ENCODE results near the gene CD163L1. TPM values are rescaled to one million over a fixed set of nuclear protein-coding genes. Genes with fewer than 3 reads are reported as not detected.
A peak's percentile ranks its signal among the peaks of the same experiment; 100 is the strongest.

The CD163L1 gene
- total and polyA plus RNA-seq, 9 of the 15 experiments (the other 6 are each of a cell fraction or from before 2014, with no cell fraction given): 0.54 to 9.2 (median 2.0) TPM

- no peaks in the 10 kb centered on the region for H3K79me2 ChIP-seq (ENCODE audit: control insufficient read depth, insufficient read depth, low read length)
- WGBS (ENCODE audit: insufficient coverage, low coverage, missing lambda C conversion rate): 6% methylated on average over 1 of the region's 1 CpG
- FAIRE-seq (no peak), DNase-seq (ENCODE audit: extremely low read depth in 1 of 4, low spot score in 3 of 4) (no peak), ATAC-seq (no peak)
- no peaks in the 10 kb centered on the region for H3K4me1 ChIP-seq (replicated peaks in 1 of 2; ENCODE audit: control insufficient read depth in 2 of 2, insufficient read depth in 2 of 2, low read length in 2 of 2)
- BruUV-seq (replicated peaks): no TSS peak
- H3K36me3 ChIP-seq (ENCODE audit: control insufficient read depth, insufficient read depth, low read length): no peaks in the 10 kb centered on the region
- no peaks in the 10 kb centered on the region for H3K27me3 ChIP-seq (ENCODE audit: control insufficient read depth in 2 of 2, insufficient read depth in 2 of 2, low read length in 2 of 2)
- H2AFZ ChIP-seq (ENCODE audit: low read depth, low read length): no peak overlapping the region
- no peak overlapping the region for H3K4me3 ChIP-seq
- POLR2A ChIA-PET: no interaction called here
- no peaks in the 10 kb centered on the region for H4K20me1 ChIP-seq (replicated peaks; ENCODE audit: control insufficient read depth, insufficient read depth, low read length)
- CTCF ChIA-PET (ENCODE audit: low intra/inter-chr PET ratio): interaction anchor here (1.3 kb wide), 1 partner anchor 167 kb away, joined by 6 read pairs; no protein-coding TSS in a partner anchor
- in situ Hi-C loops (cut with MboI) (no loop called here), intact Hi-C loops (cut with micrococcal nuclease) (loop anchor here (5.0 kb wide), 1 partner anchor 170 kb away; no protein-coding TSS in a partner anchor)
- no peaks in the 10 kb centered on the region for H3K9me1 ChIP-seq (ENCODE audit: control insufficient read depth, insufficient read depth, low read length)
- H3K9ac ChIP-seq (ENCODE audit: insufficient read depth in 1 of 2, low read depth in 2 of 2, low read length in 2 of 2): no peak overlapping the region
- H3K27ac ChIP-seq (ENCODE audit: extremely low read depth, low read depth, low read length): no peak overlapping the region
- no peaks in the 10 kb centered on the region for H3K9me3 ChIP-seq (replicated peaks; ENCODE audit: control insufficient read depth, insufficient read depth, low read depth, low read length)
- H3K4me2 ChIP-seq (ENCODE audit: insufficient read depth, low read length): no peak overlapping the region
- TF ChIP-seq ZNF766 (CRISPR knock-in tag; conservative IDR thresholded peaks at IDR 0.05) (no peak), SP1 (CRISPR knock-in tag; IDR thresholded peaks at IDR 0.05) (no peak), SMAD4 (CRISPR knock-in tag; conservative IDR thresholded peaks at IDR 0.05) (no peak), ZNF395 (CRISPR knock-in tag; IDR thresholded peaks at IDR 0.05) (no peak), ESRRB (CRISPR knock-in tag; IDR thresholded peaks at IDR 0.05; ENCODE audit: borderline replicate concordance) (no peak), RAD21 (CRISPR knock-in tag; conservative IDR thresholded peaks at IDR 0.05 in 1 of 2, IDR thresholded peaks at IDR 0.05 in 1 of 2) (peak in 1 of 2 experiments; percentile 40; a peak in 1 of 4 replicates), SAFB (IDR thresholded peaks at IDR 0.05; ENCODE audit: borderline replicate concordance, low read depth, low read length) (no peak), SMAD1 (IDR thresholded peaks at IDR 0.05; ENCODE audit: low read depth, low read length, partially characterized antibody) (no peak), PRPF4 (IDR thresholded peaks at IDR 0.05; ENCODE audit: insufficient read depth, low read depth, low read length, poor library complexity, severe bottlenecking) (no peak), SRF (CRISPR knock-in tag; IDR thresholded peaks at IDR 0.05) (no peak), SIX5 (IDR thresholded peaks at IDR 0.05; ENCODE audit: borderline replicate concordance in 1 of 2, insufficient read depth in 1 of 2, low read depth in 1 of 2, low read length in 2 of 2) (no peak), PRMT5 (CRISPR knock-in tag; IDR thresholded peaks at IDR 0.05) (no peak), STAT6 (CRISPR knock-in tag; IDR thresholded peaks at IDR 0.05) (no peak)
These were observed 56.7 kb downstream of the CD163L1 start for GRCh38 chr12:7387289-7387688.

Data from K562 (cell line).